ENCODE measurements around the gene PSMC5.

DNA sequence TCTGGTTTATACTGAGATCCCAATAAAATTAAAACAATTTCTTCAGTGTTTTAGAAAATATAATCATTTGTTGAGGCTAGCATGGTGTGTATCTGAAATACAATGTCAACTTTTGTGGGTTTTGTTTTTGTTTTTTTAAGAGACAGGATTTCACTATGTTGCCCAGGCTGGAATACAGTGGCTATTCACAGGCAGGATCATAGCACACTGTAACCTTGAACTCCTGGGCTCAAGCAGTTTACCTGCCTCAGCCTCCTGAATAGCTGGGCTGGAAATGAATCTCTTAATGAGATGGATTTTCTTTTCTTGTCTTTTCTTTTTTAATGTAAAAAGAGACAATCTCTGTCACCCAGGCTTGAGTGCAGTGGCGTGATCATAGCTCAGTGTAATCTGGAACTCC lies 41.1 kb upstream of the PSMC5 start:
- TF ChIP-seq POLR2AphosphoS5 (IDR thresholded peaks at IDR 0.05) (no peak), CTCF (IDR thresholded peaks at IDR 0.05) (no peak)

All from gastroesophageal sphincter (tissue), 3 donors.